HCT116 (cell line): ENCODE data around the gene DOCK9. TPM values are rescaled to one million over a fixed set of nuclear protein-coding genes. Genes with fewer than 3 reads are reported as not detected.

Experiments used
- ATAC-seq: fragments of 200-7000 bp; cut with Tn5 transposase; 2 replicates; pipeline ENCODE4 v1.9.1; 2020; ENCODE audit warnings: mild to moderate bottlenecking, moderate library complexity
- BruUV-seq: library from RNA; stranded (reverse); fragments of 400-500 nt; replicated peaks from 2 replicates; lab custom pipeline; 2021; lab: Mats Ljungman, UMichigan
- CTCF ChIA-PET: fragments of 300-600 bp; sonication (Branson Sonifier 250); formaldehyde crosslinking; loops from one replicate; lab custom pipeline; 2021; ENCODE audit warnings: antibody characterized with exemption; lab: Charles Lee
- POLR2A ChIA-PET: fragments of 300-600, 350-600 bp; sonication (Branson Sonifier 250); formaldehyde crosslinking; loops from one replicate; lab custom pipeline; 2021; ENCODE audit warnings: antibody characterized with exemption; lab: Charles Lee
- RAD21 ChIA-PET, 2 experiments: fragments of 300-600 bp; sonication (Branson Sonifier 250); formaldehyde crosslinking; loops; one replicate each; lab custom pipeline; 2023; ENCODE audit warnings: low total read pairs in 2 of 2; ENCODE audit not compliant: uncharacterized antibody in 2 of 2, unreplicated experiment in 2 of 2, low non-redundant PET in 1 of 2; lab: Charles Lee
- DNase-seq: peaks from one replicate; pipeline ENCODE4 v3.0.0-alpha.2; 2010; ENCODE audit warnings: low read depth, low spot score
- H2AFZ ChIP-seq: fragments of 200-600 bp; shearing (Covaris generic), sonication (generic); 2 replicates; pipeline ENCODE4 v1.6.1; 2017; ENCODE audit warnings: low read depth, mixed run types, mixed read lengths, antibody characterized with exemption, low read length; ENCODE audit not compliant: poor library complexity, severe bottlenecking
- H3K27ac ChIP-seq: 2 replicates; pipeline ENCODE4 v1.5.1; 2012; ENCODE audit warnings: low read depth, low read length
- H3K27me3 ChIP-seq: fragments of 200-600 bp; sonication (generic); 2 replicates; pipeline ENCODE4 v1.6.1; 2016; ENCODE audit warnings: mixed run types, low read length, mixed read lengths; ENCODE audit not compliant: insufficient read depth
- H3K36me3 ChIP-seq, 2 experiments: fragments of 200-500 bp in 1 of 2; fragments of 200-600 bp in 1 of 2; sonication (Bioruptor generic) in 1 of 2; sonication (generic) in 1 of 2; 2 replicates each; pipeline versions ENCODE4 v1.5.1 to v1.6.1; 2014 to 2016; ENCODE audit warnings: low read length in 2 of 2, inconsistent platforms in 1 of 2, mixed read lengths in 1 of 2, mixed run types in 1 of 2; ENCODE audit not compliant: insufficient read depth in 2 of 2, control insufficient read depth in 1 of 2
- H3K4me1 ChIP-seq, 2 experiments: fragments of 200-600 bp in 1 of 2; sonication (generic) in 1 of 2; 2 replicates each; pipeline versions ENCODE4 v1.5.1 to v1.6.1; 2012 to 2017; ENCODE audit warnings: low read length in 2 of 2, inconsistent platforms in 1 of 2, mild to moderate bottlenecking in 1 of 2, mixed read lengths in 1 of 2, mixed run types in 1 of 2, moderate library complexity in 1 of 2; ENCODE audit not compliant: insufficient read depth in 2 of 2, control insufficient read depth in 1 of 2
- H3K4me2 ChIP-seq: fragments of 200-600 bp; sonication (generic); 2 replicates; pipeline ENCODE4 v1.6.1; 2017; ENCODE audit warnings: mixed run types, low read length, mixed read lengths
- H3K4me3 ChIP-seq, 2 experiments: fragments of 200-600 bp in 1 of 2; sonication (generic) in 1 of 2; replicated peaks in 1 of 2; 2 replicates each; pipeline ENCODE4 v1.5.1; 2011 to 2016; ENCODE audit warnings: low read length in 2 of 2, control low read depth in 1 of 2, low read depth in 1 of 2, mild to moderate bottlenecking in 1 of 2, mixed read lengths in 1 of 2, mixed run types in 1 of 2
- H3K79me2 ChIP-seq: fragments of 200-600 bp; sonication (generic); 2 replicates; pipeline ENCODE4 v1.6.1; 2017; ENCODE audit warnings: mild to moderate bottlenecking, mixed run types, low read length, moderate library complexity, mixed read lengths; ENCODE audit not compliant: insufficient read depth
- H3K9ac ChIP-seq: fragments of 200-600 bp; sonication (generic); 2 replicates; pipeline ENCODE4 v1.6.1; 2016; ENCODE audit warnings: low read length, mixed read lengths
- H3K9me2 ChIP-seq: fragments of 200-600 bp; sonication (generic), shearing (Covaris generic); 2 replicates; pipeline ENCODE4 v1.6.1; 2017; ENCODE audit warnings: mixed run types, mild to moderate bottlenecking, moderate library complexity; ENCODE audit not compliant: insufficient read depth
- H3K9me3 ChIP-seq, 2 experiments: fragments of 200-500 bp in 1 of 2; fragments of 200-600 bp in 1 of 2; sonication (Bioruptor generic) in 1 of 2; sonication (generic) in 1 of 2; 2 replicates each; pipeline ENCODE4 v1.6.1; 2014 to 2017; ENCODE audit warnings: low read length in 2 of 2, mixed read lengths in 2 of 2, inconsistent platforms in 1 of 2, low read depth in 1 of 2, mild to moderate bottlenecking in 1 of 2, mixed run types in 1 of 2, moderate library complexity in 1 of 2; ENCODE audit not compliant: control insufficient read depth in 1 of 2, insufficient read depth in 1 of 2
- H4K20me1 ChIP-seq: fragments of 200-600 bp; sonication (generic), shearing (Covaris generic); 2 replicates; pipeline ENCODE4 v1.6.1; 2017; ENCODE audit warnings: mixed run types, mild to moderate bottlenecking, moderate library complexity; ENCODE audit not compliant: insufficient read depth
- ATF3 ChIP-seq: IDR thresholded peaks from 2 replicates; pipeline ENCODE4 v1.6.1; 2012
- CEBPB ChIP-seq: IDR thresholded peaks from 2 replicates; pipeline ENCODE4 v1.6.1; 2012; ENCODE audit warnings: low read depth
- EGR1 ChIP-seq: IDR thresholded peaks from 2 replicates; pipeline ENCODE4 v1.6.1; 2012; ENCODE audit warnings: low read depth
- ELF1 ChIP-seq: IDR thresholded peaks from 2 replicates; pipeline ENCODE4 v1.6.1; 2012; ENCODE audit warnings: low read depth, borderline replicate concordance
- EZH2 ChIP-seq: fragments of 200-600 bp; sonication (generic); IDR thresholded peaks from 2 replicates; pipeline ENCODE4 v1.6.1; 2017; ENCODE audit warnings: antibody characterized with exemption, mixed run types
- EZH2phosphoT487 ChIP-seq: fragments of 200-600 bp; IDR thresholded peaks from 2 replicates; pipeline ENCODE4 v1.6.1; 2018; ENCODE audit warnings: antibody characterized with exemption, borderline replicate concordance
- FOSL1 ChIP-seq: IDR thresholded peaks from 2 replicates; pipeline ENCODE4 v1.6.1; 2012; ENCODE audit warnings: low read depth
- JUND ChIP-seq: IDR thresholded peaks from 2 replicates; pipeline ENCODE4 v1.6.1; 2012
- POLR2A ChIP-seq: IDR thresholded peaks from 2 replicates; pipeline ENCODE4 v1.7.0; 2011; ENCODE audit warnings: borderline replicate concordance; ENCODE audit not compliant: insufficient read depth, insufficient read length; ENCODE audit errors: extremely low read depth
- POLR2AphosphoS5 ChIP-seq: IDR thresholded peaks from 2 replicates; pipeline ENCODE4 v1.6.1; 2011; ENCODE audit warnings: mild to moderate bottlenecking, low read depth, low read length, moderate library complexity
- RAD21 ChIP-seq: IDR thresholded peaks from 2 replicates; pipeline ENCODE4 v1.6.1; 2012; ENCODE audit warnings: low read depth, mild to moderate bottlenecking
- REST ChIP-seq: IDR thresholded peaks from 2 replicates; pipeline ENCODE4 v1.6.1; 2012; ENCODE audit warnings: low read depth
- SIN3A ChIP-seq: IDR thresholded peaks from 2 replicates; pipeline ENCODE4 v1.6.1; 2012; ENCODE audit warnings: low read depth
- SP1 ChIP-seq: IDR thresholded peaks from 2 replicates; pipeline ENCODE4 v1.6.1; 2012; ENCODE audit warnings: low read depth
- TCF7L2 ChIP-seq: IDR thresholded peaks from 2 replicates; pipeline ENCODE4 v1.7.0; 2011; ENCODE audit warnings: borderline replicate concordance, inconsistent platforms; ENCODE audit not compliant: insufficient read depth, insufficient read length; ENCODE audit errors: extremely low read depth
- YY1 ChIP-seq: IDR thresholded peaks from 2 replicates; pipeline ENCODE4 v1.6.1; 2011; ENCODE audit warnings: low read length, low read depth, moderate library complexity, mild to moderate bottlenecking; ENCODE audit not compliant: insufficient replicate concordance; ENCODE audit errors: extremely low read depth
- ZBTB33 ChIP-seq: IDR thresholded peaks from 2 replicates; pipeline ENCODE4 v1.6.1; 2011; ENCODE audit warnings: mild to moderate bottlenecking, low read length, moderate library complexity; ENCODE audit not compliant: insufficient replicate concordance; ENCODE audit errors: extremely low read depth
- ZFX ChIP-seq: fragments of 450-650 bp; IDR thresholded peaks from 2 replicates; pipeline ENCODE4 v1.6.1; 2017
- intact Hi-C: fragments of 100-400 bp; cut with micrococcal nuclease; formaldehyde crosslinking; loops from 2 replicates; pipeline ENCODE4 v1.10.0; 2022
- total RNA-seq: library from RNA; stranded (reverse); gene quantifications from one replicate; pipeline ENCODE4 v1.2.1, GENCODE V29; 2021; ENCODE audit not compliant: unreplicated experiment

DOCK9 gene
- total RNA-seq, 1 experiment from 2014 or later = 58.8 TPM

- CTCF ChIA-PET = no interaction called here
These were observed 185.5 kb downstream of the DOCK9 start for GRCh38 chr13:98792321-98792720.

More at GRCh38 chr13:98792321-98792720, 185.5 kb downstream of the DOCK9 start:
- no peak for DNase-seq
- intact Hi-C loops = no loop called here
- Histone ChIP-seq H3K4me3 (no peak overlapping the region), H3K9me3 (no peaks in the 10 kb centered on the region), H3K4me1 (no peaks in the 10 kb centered on the region), H3K79me2 (no peaks in the 10 kb centered on the region), H2AFZ (no peak overlapping the region), H3K4me2 (no peak overlapping the region), H3K9ac (no peak overlapping the region), H3K27me3 (no peaks in the 10 kb centered on the region), H3K36me3 (peaks cover 0 to 4% of the 10 kb centered on the region in 2 experiments; a peak in 1 of 4 replicates), H4K20me1 (no peaks in the 10 kb centered on the region), H3K27ac (no peak overlapping the region), H3K9me2 (no peaks in the 10 kb centered on the region)
- TF ChIP-seq ZBTB33 = no peak
- no peak for TF ChIP-seq ELF1
- no peak for TF ChIP-seq EZH2
- no peak for TF ChIP-seq FOSL1
- no peak for TF ChIP-seq JUND
- TF ChIP-seq TCF7L2 = no peak
- TF ChIP-seq SP1 = no peak
- TF ChIP-seq CEBPB = no peak
- no peak for TF ChIP-seq POLR2A
- TF ChIP-seq ZFX = no peak
- no peak for TF ChIP-seq SIN3A
- TF ChIP-seq ATF3 = no peak
- TF ChIP-seq EZH2phosphoT487 = no peak
- TF ChIP-seq RAD21 = no peak
- no peak for TF ChIP-seq POLR2AphosphoS5
- no peak for TF ChIP-seq REST
- TF ChIP-seq EGR1 = no peak
- TF ChIP-seq YY1 = no peak
- no peak for ATAC-seq
- ChIA-PET RAD21 (no interaction called here), POLR2A (no interaction called here)
- no TSS peak for BruUV-seq
